HL-60 (cell line): ENCODE data around the gene PAK5.

Source experiments
- DNase-seq, 2 experiments: peaks; one replicate each; pipeline ENCODE4 v3.0.0-alpha.2; 2010 to 2020; ENCODE audit warnings: low read depth in 1 of 2, low spot score in 1 of 2
- H3K27ac ChIP-seq: fragments of 250-450 bp; sonication (Bioruptor Pico); replicated peaks from 2 replicates; pipeline ENCODE4 v1.5.1; 2020; ENCODE audit warnings: mild to moderate bottlenecking, moderate library complexity
- H3K27me3 ChIP-seq: fragments of 250-450 bp; sonication (Bioruptor Pico); 2 replicates; pipeline ENCODE4 v1.5.1; 2021; ENCODE audit warnings: mild to moderate bottlenecking, moderate library complexity; ENCODE audit not compliant: insufficient read depth, poor library complexity, severe bottlenecking
- H3K4me3 ChIP-seq: replicated peaks from 2 replicates; pipeline ENCODE4 v1.5.1; 2011; ENCODE audit warnings: mild to moderate bottlenecking, control low read depth, low read length; ENCODE audit not compliant: insufficient read depth
- CTCF ChIP-seq: IDR thresholded peaks from one replicate; pipeline ENCODE4 v1.5.1; 2011; ENCODE audit warnings: low read length, control low read depth, inconsistent platforms; ENCODE audit not compliant: insufficient read depth
- GABPA ChIP-seq: IDR thresholded peaks from 2 replicates; pipeline ENCODE4 v1.6.1; 2012; ENCODE audit warnings: low read depth
- POLR2AphosphoS5 ChIP-seq: IDR thresholded peaks from 2 replicates; pipeline ENCODE4 v1.6.1; 2012; ENCODE audit warnings: low read depth
- SPI1 ChIP-seq: IDR thresholded peaks from 2 replicates; pipeline ENCODE4 v1.6.1; 2012; ENCODE audit warnings: low read depth, mild to moderate bottlenecking, borderline replicate concordance
- TF ChIP-seq, protein P1 (sequence below): IDR thresholded peaks from 2 replicates; pipeline ENCODE4 v1.6.1; 2012; ENCODE audit warnings: low read depth; ENCODE audit not compliant: insufficient replicate concordance

Gene PAK5

GRCh38 chr20:9699181-9699580 is 139.7 kb downstream of the PAK5 start:
- H3K4me3 ChIP-seq: no peak overlapping the region
- no peaks in the 10 kb centered on the region for H3K27me3 ChIP-seq
- TF ChIP-seq GABPA: no peak
- TF ChIP-seq POLR2AphosphoS5: no peak
- TF ChIP-seq CTCF: no peak
- TF ChIP-seq, protein P1, sequence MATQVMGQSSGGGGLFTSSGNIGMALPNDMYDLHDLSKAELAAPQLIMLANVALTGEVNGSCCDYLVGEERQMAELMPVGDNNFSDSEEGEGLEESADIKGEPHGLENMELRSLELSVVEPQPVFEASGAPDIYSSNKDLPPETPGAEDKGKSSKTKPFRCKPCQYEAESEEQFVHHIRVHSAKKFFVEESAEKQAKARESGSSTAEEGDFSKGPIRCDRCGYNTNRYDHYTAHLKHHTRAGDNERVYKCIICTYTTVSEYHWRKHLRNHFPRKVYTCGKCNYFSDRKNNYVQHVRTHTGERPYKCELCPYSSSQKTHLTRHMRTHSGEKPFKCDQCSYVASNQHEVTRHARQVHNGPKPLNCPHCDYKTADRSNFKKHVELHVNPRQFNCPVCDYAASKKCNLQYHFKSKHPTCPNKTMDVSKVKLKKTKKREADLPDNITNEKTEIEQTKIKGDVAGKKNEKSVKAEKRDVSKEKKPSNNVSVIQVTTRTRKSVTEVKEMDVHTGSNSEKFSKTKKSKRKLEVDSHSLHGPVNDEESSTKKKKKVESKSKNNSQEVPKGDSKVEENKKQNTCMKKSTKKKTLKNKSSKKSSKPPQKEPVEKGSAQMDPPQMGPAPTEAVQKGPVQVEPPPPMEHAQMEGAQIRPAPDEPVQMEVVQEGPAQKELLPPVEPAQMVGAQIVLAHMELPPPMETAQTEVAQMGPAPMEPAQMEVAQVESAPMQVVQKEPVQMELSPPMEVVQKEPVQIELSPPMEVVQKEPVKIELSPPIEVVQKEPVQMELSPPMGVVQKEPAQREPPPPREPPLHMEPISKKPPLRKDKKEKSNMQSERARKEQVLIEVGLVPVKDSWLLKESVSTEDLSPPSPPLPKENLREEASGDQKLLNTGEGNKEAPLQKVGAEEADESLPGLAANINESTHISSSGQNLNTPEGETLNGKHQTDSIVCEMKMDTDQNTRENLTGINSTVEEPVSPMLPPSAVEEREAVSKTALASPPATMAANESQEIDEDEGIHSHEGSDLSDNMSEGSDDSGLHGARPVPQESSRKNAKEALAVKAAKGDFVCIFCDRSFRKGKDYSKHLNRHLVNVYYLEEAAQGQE: no peak
- TF ChIP-seq SPI1: no peak
- H3K27ac ChIP-seq: no peak overlapping the region
- no peak for DNase-seq

DNA sequence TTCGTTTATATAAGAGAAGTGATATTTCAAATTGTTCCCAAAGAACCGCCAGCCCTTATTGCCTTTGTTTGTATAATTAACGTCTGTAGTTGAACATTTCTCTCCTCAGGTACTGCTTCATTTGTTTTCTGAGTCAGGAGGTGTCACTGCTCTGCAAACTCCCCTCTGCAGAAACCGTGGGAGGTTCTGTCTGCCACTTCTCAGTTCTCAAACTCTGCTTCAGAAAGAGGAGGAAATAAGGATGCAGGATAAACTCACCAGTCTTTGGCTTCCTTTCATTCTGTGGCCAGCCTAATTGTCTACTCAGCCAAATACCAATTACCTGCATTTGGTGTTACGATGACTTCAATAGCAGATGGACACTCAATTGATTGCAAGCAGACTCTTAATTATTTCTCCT is 149.8 kb downstream of the PAK5 start:
- no peak for DNase-seq
- Histone ChIP-seq H3K27me3 (no peaks in the 10 kb centered on the region), H3K27ac (no peak overlapping the region), H3K4me3 (no peak overlapping the region)
- TF ChIP-seq SPI1 (no peak), POLR2AphosphoS5 (no peak), GABPA (no peak), CTCF (no peak)
- TF ChIP-seq, protein P1: no peak

DNA sequence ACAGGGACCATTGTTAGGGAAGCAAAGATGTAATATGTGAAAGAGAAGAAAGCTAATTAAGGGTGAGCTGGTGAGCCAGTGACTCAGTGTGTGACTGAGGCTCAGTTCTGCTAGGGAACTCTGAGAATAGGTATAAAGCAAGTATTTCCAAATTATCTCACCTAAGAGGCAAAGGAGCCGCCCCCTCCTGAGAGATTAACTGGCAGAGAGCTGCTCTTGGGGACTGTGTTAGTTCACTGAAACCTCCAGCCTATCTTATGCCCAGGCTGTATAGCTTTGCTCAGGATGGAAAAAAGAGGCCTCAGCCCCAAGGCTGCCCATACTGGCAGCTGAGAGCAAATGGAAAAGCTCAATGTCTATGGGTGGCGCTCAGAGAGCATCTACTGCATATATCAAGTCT is 152.0 kb downstream of the PAK5 start:
- Histone ChIP-seq H3K27me3 (no peaks in the 10 kb centered on the region), H3K27ac (no peak overlapping the region), H3K4me3 (no peak overlapping the region)
- TF ChIP-seq POLR2AphosphoS5: no peak
- no peak for DNase-seq

- TF ChIP-seq, protein P1: no peak
- no peak for TF ChIP-seq CTCF
- no peak for TF ChIP-seq POLR2AphosphoS5
- TF ChIP-seq SPI1: no peak
- no peak for TF ChIP-seq GABPA
- Histone ChIP-seq H3K27me3 (no peaks in the 10 kb centered on the region), H3K27ac (no peak overlapping the region), H3K4me3 (no peak overlapping the region)
- DNase-seq: no peak
These were observed 152.4 kb downstream of the PAK5 start for GRCh38 chr20:9686455-9686854.
